CD14-positive monocyte (primary cell): ENCODE data around the gene PAGE2B. TPM values are rescaled to one million over a fixed set of nuclear protein-coding genes. Genes with fewer than 3 reads are reported as not detected.
"Not testable (repeated sequence)": the region's sequence is repeated elsewhere in the genome, so short reads cannot be mapped to it uniquely, and the experiment has no call there.

ENCODE experiments used
- DNase-seq, 3 donors: peaks; one replicate each; pipeline ENCODE4 v3.0.0-alpha.2; 2011 to 2022
- H2AFZ ChIP-seq: 2 replicates; pipeline ENCODE4 v1.6.0; 2012; ENCODE audit warnings: mild to moderate bottlenecking, low read depth, low read length, inconsistent platforms; ENCODE audit not compliant: insufficient read depth, poor library complexity, severe bottlenecking
- H3K27ac ChIP-seq, 2 donors: 1 replicate in 1 of 2; 2 replicates in 1 of 2; pipeline ENCODE4 v1.5.1; 2012 to 2013; ENCODE audit warnings: low read length in 2 of 2, control low read depth in 1 of 2, inconsistent platforms in 1 of 2, low read depth in 1 of 2, mild to moderate bottlenecking in 1 of 2
- H3K27me3 ChIP-seq, 2 donors: one replicate each; pipeline versions ENCODE4 v1.6.0 to v1.6.1; 2011 to 2013; ENCODE audit warnings: low read length in 2 of 2; ENCODE audit not compliant: control insufficient read depth in 2 of 2, insufficient read depth in 2 of 2
- H3K36me3 ChIP-seq, 2 donors: replicated peaks in 1 of 2; 1 replicate in 1 of 2; 2 replicates in 1 of 2; pipeline versions ENCODE4 v1.5.1 to v1.6.1; 2012 to 2013; ENCODE audit warnings: low read length in 2 of 2, control low read depth in 1 of 2, inconsistent platforms in 1 of 2, mild to moderate bottlenecking in 1 of 2; ENCODE audit not compliant: insufficient read depth in 2 of 2, control insufficient read depth in 1 of 2
- H3K4me1 ChIP-seq, 2 donors: 1 replicate in 1 of 2; 2 replicates in 1 of 2; pipeline versions ENCODE4 v1.5.1 to v1.6.1; 2012 to 2013; ENCODE audit warnings: low read length in 2 of 2, control low read depth in 1 of 2, inconsistent platforms in 1 of 2, mild to moderate bottlenecking in 1 of 2, moderate library complexity in 1 of 2; ENCODE audit not compliant: insufficient read depth in 2 of 2, control insufficient read depth in 1 of 2
- H3K4me2 ChIP-seq: replicated peaks from 2 replicates; pipeline ENCODE3; 2012; ENCODE audit warnings: low read length, moderate library complexity, mild to moderate bottlenecking; ENCODE audit not compliant: poor library complexity, severe bottlenecking; ENCODE audit errors: extremely low read depth
- H3K4me3 ChIP-seq, 3 experiments: fragments of 200-600 bp in 1 of 3; sonication (generic) in 1 of 3; replicated peaks in 1 of 3; 1 replicate in 2 of 3; 2 replicates in 1 of 3; pipeline ENCODE4 v1.5.1; 2011 to 2013; ENCODE audit warnings: low read length in 3 of 3, mild to moderate bottlenecking in 3 of 3, control low read depth in 2 of 3, low read depth in 2 of 3, inconsistent platforms in 1 of 3, moderate library complexity in 1 of 3
- H3K79me2 ChIP-seq: 2 replicates; pipeline ENCODE4 v1.6.0; 2012; ENCODE audit warnings: mild to moderate bottlenecking, control low read depth, inconsistent platforms, low read length, moderate library complexity; ENCODE audit not compliant: insufficient read depth
- H3K9ac ChIP-seq: 2 replicates; pipeline ENCODE4 v1.6.0; 2017; ENCODE audit warnings: low read length, mild to moderate bottlenecking; ENCODE audit not compliant: insufficient read depth, poor library complexity, severe bottlenecking
- H3K9me3 ChIP-seq, 2 donors: replicated peaks in 1 of 2; 1 replicate in 1 of 2; 2 replicates in 1 of 2; pipeline versions ENCODE4 v1.5.1 to v1.6.1; 2012 to 2013; ENCODE audit warnings: low read length in 2 of 2, control low read depth in 1 of 2; ENCODE audit not compliant: control insufficient read depth in 1 of 2, insufficient read depth in 1 of 2
- H4K20me1 ChIP-seq: 2 replicates; pipeline ENCODE4 v1.6.0; 2012; ENCODE audit warnings: mild to moderate bottlenecking, low read length, control low read depth, moderate library complexity; ENCODE audit not compliant: insufficient read depth
- H3K27ac Mint-ChIP-seq, 7 donors: one replicate each; pipeline ENCODE4 v1.8.0; 2020; ENCODE audit warnings: mild to moderate bottlenecking in 7 of 7, mixed read lengths in 7 of 7, moderate library complexity in 6 of 7, inconsistent platforms in 2 of 7
- H3K27me3 Mint-ChIP-seq, 3 donors: one replicate each; pipeline ENCODE4 v1.8.0; 2021 to 2022; ENCODE audit warnings: low read depth in 3 of 3, mild to moderate bottlenecking in 3 of 3, mixed read lengths in 3 of 3, moderate library complexity in 3 of 3, inconsistent platforms in 1 of 3
- H3K36me3 Mint-ChIP-seq, 2 donors: one replicate each; pipeline ENCODE4 v1.8.0; 2020; ENCODE audit warnings: mixed read lengths in 2 of 2, inconsistent platforms in 1 of 2, mild to moderate bottlenecking in 1 of 2
- H3K4me1 Mint-ChIP-seq: one replicate; pipeline ENCODE4 v1.8.0; 2020; ENCODE audit warnings: mild to moderate bottlenecking, mixed read lengths
- H3K4me3 Mint-ChIP-seq, 2 donors: one replicate each; pipeline ENCODE4 v1.8.0; 2020; ENCODE audit warnings: mild to moderate bottlenecking in 2 of 2, mixed read lengths in 2 of 2, moderate library complexity in 1 of 2
- H3K9me3 Mint-ChIP-seq, 7 donors: one replicate each; pipeline ENCODE4 v1.8.0; 2020 to 2022; ENCODE audit warnings: mixed read lengths in 7 of 7, mild to moderate bottlenecking in 6 of 7, moderate library complexity in 6 of 7, inconsistent platforms in 2 of 7
- WGBS: methylation state at CpG from one replicate; pipeline ENCODE4 v1.1.5; 2013; ENCODE audit warnings: missing lambda C conversion rate; ENCODE audit not compliant: insufficient coverage; 5-methylcytosine and 5-hydroxymethylcytosine counted together
- intact Hi-C, 2 donors: fragments of 100-400 bp; cut with micrococcal nuclease; formaldehyde crosslinking; loops; one replicate each; pipeline versions ENCODE4 v1.15.0 to v1.15.1; 2023
- polyA plus RNA-seq, 3 donors: library from polyadenylated mRNA; depleted of rRNA in 1 of 3; unstranded in 2 of 3; stranded (reverse) in 1 of 3; fragments of 300-500 nt in 2 of 3; fragments of >200 nt in 1 of 3; fragmentation: Illumina TruSeq in 2 of 3; gene quantifications; 1 replicate in 2 of 3; 2 replicates in 1 of 3; pipeline ENCODE4 v1.2.3, GENCODE V29; 2012 to 2021
- TF ChIP-seq, protein P1 (sequence below): fragments of 200-600 bp; IDR thresholded peaks from one replicate; pipeline ENCODE4 v1.8.0; 2022; ENCODE audit warnings: antibody characterized with exemption, mild to moderate bottlenecking

The PAGE2B gene
- polyA plus RNA-seq, 3 donors, result not detected

- H3K36me3 Mint-ChIP-seq, result no peaks in the 10 kb centered on the region
- peak in 1 of 3 donors; percentile 0 for DNase-seq
- no peak overlapping the region for H2AFZ ChIP-seq
Observed at GRCh38 chrX:55056820-55057674, 17.8 kb upstream of the PAGE2B start.

GRCh38 chrX:55057675-55058249 lies 17.1 kb upstream of the PAGE2B start:
- H3K27me3 ChIP-seq, result no peaks in the 10 kb centered on the region
- peaks cover 4 to 9% (median 6%) of the 10 kb centered on the region in 3 donors for H3K27me3 Mint-ChIP-seq
- intact Hi-C loops, result loop anchor here in 1 of 2 donors (5.0 kb wide), 1 partner anchor 165 kb away; no protein-coding TSS in a partner anchor
- peaks cover 0 to 3% (median 0%) of the 10 kb centered on the region in 7 donors for H3K9me3 Mint-ChIP-seq
- TF ChIP-seq, protein P1, sequence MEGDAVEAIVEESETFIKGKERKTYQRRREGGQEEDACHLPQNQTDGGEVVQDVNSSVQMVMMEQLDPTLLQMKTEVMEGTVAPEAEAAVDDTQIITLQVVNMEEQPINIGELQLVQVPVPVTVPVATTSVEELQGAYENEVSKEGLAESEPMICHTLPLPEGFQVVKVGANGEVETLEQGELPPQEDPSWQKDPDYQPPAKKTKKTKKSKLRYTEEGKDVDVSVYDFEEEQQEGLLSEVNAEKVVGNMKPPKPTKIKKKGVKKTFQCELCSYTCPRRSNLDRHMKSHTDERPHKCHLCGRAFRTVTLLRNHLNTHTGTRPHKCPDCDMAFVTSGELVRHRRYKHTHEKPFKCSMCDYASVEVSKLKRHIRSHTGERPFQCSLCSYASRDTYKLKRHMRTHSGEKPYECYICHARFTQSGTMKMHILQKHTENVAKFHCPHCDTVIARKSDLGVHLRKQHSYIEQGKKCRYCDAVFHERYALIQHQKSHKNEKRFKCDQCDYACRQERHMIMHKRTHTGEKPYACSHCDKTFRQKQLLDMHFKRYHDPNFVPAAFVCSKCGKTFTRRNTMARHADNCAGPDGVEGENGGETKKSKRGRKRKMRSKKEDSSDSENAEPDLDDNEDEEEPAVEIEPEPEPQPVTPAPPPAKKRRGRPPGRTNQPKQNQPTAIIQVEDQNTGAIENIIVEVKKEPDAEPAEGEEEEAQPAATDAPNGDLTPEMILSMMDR, result peak; percentile 74
- H3K9ac ChIP-seq, result no peak overlapping the region
- H3K4me2 ChIP-seq, result no peak overlapping the region
- no peaks in the 10 kb centered on the region for H4K20me1 ChIP-seq
- H3K4me1 ChIP-seq, result no peaks in the 10 kb centered on the region
- no peak overlapping the region for H2AFZ ChIP-seq
- H3K79me2 ChIP-seq, result no peaks in the 10 kb centered on the region
- no peaks in the 10 kb centered on the region for H3K36me3 Mint-ChIP-seq
- no peak overlapping the region for H3K4me3 ChIP-seq
- no peak overlapping the region for H3K27ac ChIP-seq
- no peaks in the 10 kb centered on the region for H3K36me3 ChIP-seq
- no CpG with 5 or more reads among the region's 5 CpGs for WGBS
- H3K9me3 ChIP-seq, result no peaks in the 10 kb centered on the region
- H3K27ac Mint-ChIP-seq, result no peak overlapping the region
- peak; percentile 9 to 34 (median 21) for DNase-seq
- H3K4me1 Mint-ChIP-seq, result peaks cover 6% of the 10 kb centered on the region
- no peak overlapping the region for H3K4me3 Mint-ChIP-seq

More at GRCh38 chrX:55056820-55057674, 17.8 kb upstream of the PAGE2B start:
- H3K79me2 ChIP-seq, result no peaks in the 10 kb centered on the region
- no CpG with 5 or more reads among the region's 7 CpGs for WGBS
- no peak overlapping the region for H3K27ac ChIP-seq
- no peaks in the 10 kb centered on the region for H3K27me3 ChIP-seq
- peaks cover 4 to 11% (median 7%) of the 10 kb centered on the region in 3 donors for H3K27me3 Mint-ChIP-seq
- H3K4me3 ChIP-seq, result no peak overlapping the region
- H4K20me1 ChIP-seq, result no peaks in the 10 kb centered on the region
- no peaks in the 10 kb centered on the region for H3K36me3 ChIP-seq
- no peak overlapping the region for H3K4me3 Mint-ChIP-seq
- H3K4me1 Mint-ChIP-seq, result peaks cover 6% of the 10 kb centered on the region
- no peak overlapping the region for H3K9ac ChIP-seq
- no peak overlapping the region for H3K27ac Mint-ChIP-seq
- TF ChIP-seq, protein P1, result no peak
- H3K4me2 ChIP-seq, result no peak overlapping the region
- intact Hi-C loops, result loop anchor here in 1 of 2 donors (5.0 kb wide), 1 partner anchor 165 kb away; no protein-coding TSS in a partner anchor
- H3K9me3 ChIP-seq, result peaks cover 0 to 4% of the 10 kb centered on the region in 2 donors
- H3K4me1 ChIP-seq, result no peaks in the 10 kb centered on the region
- H3K9me3 Mint-ChIP-seq, result peaks cover 0 to 8% (median 6%) of the 10 kb centered on the region in 7 donors

DNA sequence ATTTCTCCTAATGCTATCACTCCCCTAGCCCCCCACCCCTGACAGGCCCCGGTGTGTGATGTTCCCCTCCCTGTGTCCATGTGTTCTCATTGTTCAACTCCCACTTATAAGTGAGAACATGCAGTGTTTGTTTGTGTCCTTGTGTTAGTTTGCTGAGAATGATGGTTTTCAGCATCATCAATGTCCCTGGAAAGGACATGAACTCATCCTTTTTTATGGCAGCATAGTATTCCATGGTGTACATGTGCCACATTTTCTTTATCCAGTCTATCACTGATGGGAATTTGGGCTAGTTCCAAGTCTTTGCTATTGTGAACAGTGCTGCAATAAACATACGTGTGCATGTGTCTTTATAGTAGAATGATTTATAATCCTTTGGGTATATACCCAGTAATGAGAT lies 7.7 kb upstream of the PAGE2B start:
- WGBS, result no CpG with 5 or more reads among the region's 2 CpGs

More for the DNA sequence above, 7.7 kb upstream of the PAGE2B start:
- H3K9ac ChIP-seq, H3K4me3 ChIP-seq, intact Hi-C loops, H3K4me2 ChIP-seq, H3K9me3 ChIP-seq, H3K27me3 ChIP-seq, DNase-seq, H3K27ac ChIP-seq, H3K27ac Mint-ChIP-seq, H3K4me3 Mint-ChIP-seq, H3K4me1 ChIP-seq, H3K36me3 Mint-ChIP-seq, H3K36me3 ChIP-seq, H2AFZ ChIP-seq, H3K27me3 Mint-ChIP-seq, H4K20me1 ChIP-seq, H3K79me2 ChIP-seq, H3K4me1 Mint-ChIP-seq: not testable (repeated sequence)
- peaks cover 0 to 10% (median 7%) of the 10 kb centered on the region in 7 donors for H3K9me3 Mint-ChIP-seq
